ENCODE data around the gene MRPL49. TPM values are rescaled to one million over a fixed set of nuclear protein-coding genes. Genes with fewer than 3 reads are reported as not detected.

MRPL49 gene
- polyA plus RNA-seq, 1 experiment: 68.5 TPM

- POLR2A ChIA-PET: no interaction called here
- Histone ChIP-seq H3K27me3 (ENCODE audit: control insufficient read depth, insufficient read depth, low read length) (no peaks in the 10 kb centered on the region), H3K4me3 (ENCODE audit: low read depth, low read length) (no peak overlapping the region), H3K36me3 (ENCODE audit: control insufficient read depth, insufficient read depth, low read length) (peaks cover 7% of the 10 kb centered on the region; the same call in 1 of the 2 replicates)
- CTCF ChIA-PET: interaction anchor here (1.1 to 7.2 kb wide), 4 partner anchors 8 to 100 kb away, joined by 3 to 152 read pairs (median 12); partner anchors contain the start of genes ARL2, CAPN1, FAU and MRPL49
- DNase-seq (ENCODE audit: low read depth): no peak
- no peak for TF ChIP-seq CTCF (IDR thresholded peaks at IDR 0.05; ENCODE audit: insufficient read depth, low read depth, low read length)
Measured at GRCh38 chr11:65113839-65114238, 8.3 kb upstream of the MRPL49 start.

GRCh38 chr11:65114538-65115171 is 7.5 kb upstream of the MRPL49 start:
- H3K27me3 ChIP-seq (ENCODE audit: control insufficient read depth, insufficient read depth, low read length): no peaks in the 10 kb centered on the region
- peaks cover 3% of the 10 kb centered on the region; the same call in 1 of the 2 replicates for H3K36me3 ChIP-seq (ENCODE audit: control insufficient read depth, insufficient read depth, low read length)
- H3K4me3 ChIP-seq (ENCODE audit: low read depth, low read length): no peak overlapping the region
- no peak for TF ChIP-seq CTCF (IDR thresholded peaks at IDR 0.05; ENCODE audit: insufficient read depth, low read depth, low read length)
- ChIA-PET POLR2A (no interaction called here), CTCF (interaction anchor here (1.1 to 1.4 kb wide), 2 partner anchors 67 to 100 kb away, joined by 3 read pairs; partner anchors contain the start of genes ARL2 and CAPN1)
- DNase-seq (ENCODE audit: low read depth): no peak

GRCh38 chr11:65115361-65116082 is 6.6 kb upstream of the MRPL49 start:
- no peaks in the 10 kb centered on the region for H3K27me3 ChIP-seq (ENCODE audit: control insufficient read depth, insufficient read depth, low read length)
- H3K36me3 ChIP-seq (ENCODE audit: control insufficient read depth, insufficient read depth, low read length): peaks cover 4% of the 10 kb centered on the region
- ChIA-PET POLR2A (interaction anchor here (0.5 kb wide), 1 partner anchor 15 kb away, joined by 5 read pairs; no protein-coding TSS in a partner anchor), CTCF (interaction anchor here (0.9 to 3.2 kb wide), 3 partner anchors 12 to 103 kb away, joined by 3 to 31 read pairs (median 17); partner anchors contain the start of genes ARL2 and CAPN1)
- no peak for TF ChIP-seq CTCF (IDR thresholded peaks at IDR 0.05; ENCODE audit: insufficient read depth, low read depth, low read length)
- no peak for DNase-seq (ENCODE audit: low read depth)
- H3K4me3 ChIP-seq (ENCODE audit: low read depth, low read length): no peak overlapping the region

GRCh38 chr11:65116370-65117205 is 5.5 kb upstream of the MRPL49 start:
- ChIA-PET POLR2A (interaction anchor here (0.5 kb wide), 1 partner anchor 16 kb away, joined by 5 read pairs; no protein-coding TSS in a partner anchor), CTCF (interaction anchor here (0.8 to 4.7 kb wide), 22 partner anchors 7 to 335 kb away, joined by 3 to 31 read pairs (median 4); partner anchors contain the start of genes ARL2, CAPN1, CDC42BPG and SNX15)

More at GRCh38 chr11:65116370-65117205, 5.5 kb upstream of the MRPL49 start:
- no peak for TF ChIP-seq CTCF (IDR thresholded peaks at IDR 0.05; ENCODE audit: insufficient read depth, low read depth, low read length)
- H3K27me3 ChIP-seq (ENCODE audit: control insufficient read depth, insufficient read depth, low read length): no peaks in the 10 kb centered on the region
- H3K4me3 ChIP-seq (ENCODE audit: low read depth, low read length): peak overlapping the region; percentile 79
- H3K36me3 ChIP-seq (ENCODE audit: control insufficient read depth, insufficient read depth, low read length): peaks cover 6% of the 10 kb centered on the region
- DNase-seq (ENCODE audit: low read depth): no peak
